ENCODE results near the gene TLCD2.
"Not testable (repeated sequence)": the region's sequence is repeated elsewhere in the genome, so short reads cannot be mapped to it uniquely, and the experiment has no call there.

TLCD2 gene

GRCh38 chr17:1735834-1736347 is 25.7 kb upstream of the TLCD2 start:
- peak; percentile 15 for DNase-seq

GRCh38 chr17:1735418-1735817 is 25.2 kb upstream of the TLCD2 start:
- DNase-seq, result no peak

GRCh38 chr17:1733759-1734158 is 23.6 kb upstream of the TLCD2 start:
- peak; percentile 18 for DNase-seq

GRCh38 chr17:1732833-1733321 is 22.7 kb upstream of the TLCD2 start:
- peak; percentile 19 for DNase-seq

GRCh38 chr17:1732241-1732832 is 22.2 kb upstream of the TLCD2 start:
- DNase-seq, result peak; percentile 19

GRCh38 chr17:1731194-1731506 is 21.0 kb upstream of the TLCD2 start:
- DNase-seq, result peak; percentile 22

- DNase-seq, result peak; percentile 82
Observed at GRCh38 chr17:1730326-1731193, 20.4 kb upstream of the TLCD2 start.

- DNase-seq, result no peak
Observed at GRCh38 chr17:1729966-1730325, 19.8 kb upstream of the TLCD2 start.

GRCh38 chr17:1727876-1728630 is 17.9 kb upstream of the TLCD2 start:
- DNase-seq, result peak; percentile 16

GRCh38 chr17:1727258-1727789 is 17.1 kb upstream of the TLCD2 start:
- no peak for DNase-seq

GRCh38 chr17:1726626-1727257 is 16.6 kb upstream of the TLCD2 start:
- DNase-seq, result peak; percentile 19

GRCh38 chr17:1725642-1726511 is 15.7 kb upstream of the TLCD2 start:
- DNase-seq, result peak; percentile 16

GRCh38 chr17:1724869-1725641 is 14.9 kb upstream of the TLCD2 start:
- DNase-seq, result no peak

GRCh38 chr17:1724351-1724868 is 14.2 kb upstream of the TLCD2 start, which contains the start of gene WDR81:
TSS of gene WDR81 (plus strand) at chr17:1724704. CDS start at chr17:1724960, 256 bp downstream.
- peak; percentile 94 for DNase-seq

- not testable (repeated sequence) for DNase-seq
Observed at GRCh38 chr17:1722022-1722421, 11.8 kb upstream of the TLCD2 start.

GRCh38 chr17:1720856-1721386 is 10.7 kb upstream of the TLCD2 start:
- no peak for DNase-seq

- DNase-seq, result no peak
Observed at GRCh38 chr17:1718362-1719165, 8.4 kb upstream of the TLCD2 start.

- peak; percentile 93 for DNase-seq
Observed at GRCh38 chr17:1716912-1717695, 6.9 kb upstream of the TLCD2 start.
